T-helper 9 cell (primary cell): Measurements from ENCODE around the gene SLC66A2.
"Not testable (repeated sequence)": the region's sequence is repeated elsewhere in the genome, so short reads cannot be mapped to it uniquely, and the experiment has no call there.

Experiments used
- DNase-seq: peaks from one replicate; pipeline ENCODE4 v3.0.0-alpha.2; 2020
- total RNA-seq, 2 donors: gene quantifications; one replicate each; lab custom pipeline; 2026; lab: John Stamatoyannopoulos, UW

The SLC66A2 gene
- 34.2 to 41.5 reads per million in 2 donors for total RNA-seq

- peak; percentile 98 for DNase-seq
Observed at GRCh38 chr18:79951545-79952455, at the start of gene SLC66A2. TSS of gene SLC66A2 (minus strand) at chr18:79951653. CDS start at chr18:79950926, 727 bp downstream.

GRCh38 chr18:80000877-80001276 is 49.4 kb upstream of the SLC66A2 start:
- DNase-seq = no peak

GRCh38 chr18:79999701-80000100 is 48.2 kb upstream of the SLC66A2 start:
- DNase-seq = not testable (repeated sequence)

GRCh38 chr18:79991494-79991893 is 40.0 kb upstream of the SLC66A2 start:
- DNase-seq = no peak

GRCh38 chr18:79989195-79989497 is 37.7 kb upstream of the SLC66A2 start:
- no peak for DNase-seq

- peak; percentile 73 for DNase-seq
Observed at GRCh38 chr18:79988451-79989194, 37.2 kb upstream of the SLC66A2 start, which contains the start of gene TXNL4A. TSS of gene TXNL4A (minus strand) at chr18:79988563. CDS start at chr18:79988392, 171 bp downstream.

GRCh38 chr18:79988071-79988450 is 36.6 kb upstream of the SLC66A2 start:
- DNase-seq = peak; percentile 53

GRCh38 chr18:79987566-79987965 is 36.1 kb upstream of the SLC66A2 start:
- DNase-seq = no peak

GRCh38 chr18:79986726-79987125 is 35.3 kb upstream of the SLC66A2 start:
- DNase-seq = no peak

- DNase-seq = no peak
Observed at GRCh38 chr18:79985172-79985571, 33.7 kb upstream of the SLC66A2 start.

GRCh38 chr18:79983793-79984192 is 32.3 kb upstream of the SLC66A2 start:
- DNase-seq = no peak

GRCh38 chr18:79983253-79983652 is 31.8 kb upstream of the SLC66A2 start:
- DNase-seq = no peak

- no peak for DNase-seq
Observed at GRCh38 chr18:79982736-79983135, 31.3 kb upstream of the SLC66A2 start.

- DNase-seq = no peak
Observed at GRCh38 chr18:79980585-79980984, 29.1 kb upstream of the SLC66A2 start.

GRCh38 chr18:79979843-79980242 is 28.4 kb upstream of the SLC66A2 start:
- no peak for DNase-seq

GRCh38 chr18:79975985-79976680 is 24.7 kb upstream of the SLC66A2 start:
- no peak for DNase-seq

- DNase-seq = no peak
Observed at GRCh38 chr18:79975043-79975442, 23.6 kb upstream of the SLC66A2 start.

GRCh38 chr18:79974025-79974654 is 22.7 kb upstream of the SLC66A2 start:
- DNase-seq = no peak

GRCh38 chr18:79973517-79973916 is 22.1 kb upstream of the SLC66A2 start:
- DNase-seq = no peak

- no peak for DNase-seq
Observed at GRCh38 chr18:79972720-79973119, 21.3 kb upstream of the SLC66A2 start.

GRCh38 chr18:79971986-79972385 is 20.5 kb upstream of the SLC66A2 start:
- no peak for DNase-seq

GRCh38 chr18:79971211-79971952 is 19.9 kb upstream of the SLC66A2 start:
- DNase-seq = no peak
